ENCODE results near the gene SLC25A39. TPM values are rescaled to one million over a fixed set of nuclear protein-coding genes. Genes with fewer than 3 reads are reported as not detected.

SLC25A39 gene
- total and polyA plus RNA-seq, 2 donors (not counting 1 experiment from before 2014, with no cell fraction given), result 35.3 to 70.2 TPM

GRCh38 chr17:44351961-44352827, 27.6 kb upstream of the SLC25A39 start:
- no peak overlapping the region for H3K9ac ChIP-seq (ENCODE audit: insufficient read depth, low read length)
- peaks cover 18% of the 10 kb centered on the region for H3K36me3 ChIP-seq (ENCODE audit: control insufficient read depth, insufficient read depth, low read length)
- H3K27ac ChIP-seq (ENCODE audit: insufficient read depth, low read length), result no peak overlapping the region
- no peak for DNase-seq (ENCODE audit: low read depth in 2 of 2)
- no peak overlapping the region for H3K4me2 ChIP-seq (ENCODE audit: extremely low read depth, insufficient read depth, low read length)
- H3K4me1 ChIP-seq (ENCODE audit: control insufficient read depth, extremely low read depth, insufficient read depth, low read length), result no peaks in the 10 kb centered on the region
- H3K4me3 ChIP-seq (replicated peaks in 1 of 4; ENCODE audit: control extremely low read depth in 1 of 4, insufficient read depth in 1 of 4, low read depth in 3 of 4, low read length in 4 of 4), result no peak overlapping the region
- H3K79me2 ChIP-seq (ENCODE audit: control insufficient read depth, insufficient read depth, low read length), result no peaks in the 10 kb centered on the region
- no peaks in the 10 kb centered on the region for H4K20me1 ChIP-seq (ENCODE audit: control insufficient read depth, extremely low read depth, insufficient read depth, low read length)
- H3K27me3 ChIP-seq (ENCODE audit: control insufficient read depth, insufficient read depth, low read length), result no peaks in the 10 kb centered on the region
- no peaks in the 10 kb centered on the region for H3K9me3 ChIP-seq (ENCODE audit: control insufficient read depth, insufficient read depth, low read depth, low read length)
- TF ChIP-seq EZH2 (IDR thresholded peaks at IDR 0.05; ENCODE audit: low read length, missing control alignments), result no peak
- TF ChIP-seq, protein P1, sequence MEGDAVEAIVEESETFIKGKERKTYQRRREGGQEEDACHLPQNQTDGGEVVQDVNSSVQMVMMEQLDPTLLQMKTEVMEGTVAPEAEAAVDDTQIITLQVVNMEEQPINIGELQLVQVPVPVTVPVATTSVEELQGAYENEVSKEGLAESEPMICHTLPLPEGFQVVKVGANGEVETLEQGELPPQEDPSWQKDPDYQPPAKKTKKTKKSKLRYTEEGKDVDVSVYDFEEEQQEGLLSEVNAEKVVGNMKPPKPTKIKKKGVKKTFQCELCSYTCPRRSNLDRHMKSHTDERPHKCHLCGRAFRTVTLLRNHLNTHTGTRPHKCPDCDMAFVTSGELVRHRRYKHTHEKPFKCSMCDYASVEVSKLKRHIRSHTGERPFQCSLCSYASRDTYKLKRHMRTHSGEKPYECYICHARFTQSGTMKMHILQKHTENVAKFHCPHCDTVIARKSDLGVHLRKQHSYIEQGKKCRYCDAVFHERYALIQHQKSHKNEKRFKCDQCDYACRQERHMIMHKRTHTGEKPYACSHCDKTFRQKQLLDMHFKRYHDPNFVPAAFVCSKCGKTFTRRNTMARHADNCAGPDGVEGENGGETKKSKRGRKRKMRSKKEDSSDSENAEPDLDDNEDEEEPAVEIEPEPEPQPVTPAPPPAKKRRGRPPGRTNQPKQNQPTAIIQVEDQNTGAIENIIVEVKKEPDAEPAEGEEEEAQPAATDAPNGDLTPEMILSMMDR (conservative IDR thresholded peaks at IDR 0.05 in 1 of 2, IDR thresholded peaks at IDR 0.05 in 1 of 2; ENCODE audit: low read depth in 1 of 2, low read length in 2 of 2), result no peak
- H2AFZ ChIP-seq (ENCODE audit: low read length), result no peak overlapping the region

DNA sequence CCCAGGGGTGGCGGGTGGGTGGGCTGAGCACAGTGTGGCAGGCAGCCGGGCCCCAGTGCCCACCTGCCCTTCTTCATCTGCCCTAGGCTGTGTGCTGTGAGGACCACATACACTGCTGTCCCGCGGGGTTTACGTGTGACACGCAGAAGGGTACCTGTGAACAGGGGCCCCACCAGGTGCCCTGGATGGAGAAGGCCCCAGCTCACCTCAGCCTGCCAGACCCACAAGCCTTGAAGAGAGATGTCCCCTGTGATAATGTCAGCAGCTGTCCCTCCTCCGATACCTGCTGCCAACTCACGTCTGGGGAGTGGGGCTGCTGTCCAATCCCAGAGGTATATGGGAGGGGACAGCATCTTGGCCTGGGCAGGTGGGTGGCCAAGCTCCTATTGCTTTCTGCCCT, 26.8 kb upstream of the SLC25A39 start:
- Histone ChIP-seq H3K9me3 (ENCODE audit: control insufficient read depth, insufficient read depth, low read depth, low read length) (no peaks in the 10 kb centered on the region), H4K20me1 (ENCODE audit: control insufficient read depth, extremely low read depth, insufficient read depth, low read length) (no peaks in the 10 kb centered on the region), H3K36me3 (ENCODE audit: control insufficient read depth, insufficient read depth, low read length) (peaks cover 18% of the 10 kb centered on the region), H2AFZ (ENCODE audit: low read length) (no peak overlapping the region), H3K4me3 (replicated peaks in 1 of 4; ENCODE audit: control extremely low read depth in 1 of 4, insufficient read depth in 1 of 4, low read depth in 3 of 4, low read length in 4 of 4) (no peak overlapping the region), H3K4me2 (ENCODE audit: extremely low read depth, insufficient read depth, low read length) (no peak overlapping the region), H3K27ac (ENCODE audit: insufficient read depth, low read length) (no peak overlapping the region), H3K9ac (ENCODE audit: insufficient read depth, low read length) (no peak overlapping the region), H3K4me1 (ENCODE audit: control insufficient read depth, extremely low read depth, insufficient read depth, low read length) (no peaks in the 10 kb centered on the region), H3K27me3 (ENCODE audit: control insufficient read depth, insufficient read depth, low read length) (no peaks in the 10 kb centered on the region), H3K79me2 (ENCODE audit: control insufficient read depth, insufficient read depth, low read length) (no peaks in the 10 kb centered on the region)
- DNase-seq (ENCODE audit: low read depth in 2 of 2), result no peak
- no peak for TF ChIP-seq EZH2 (IDR thresholded peaks at IDR 0.05; ENCODE audit: low read length, missing control alignments)
- TF ChIP-seq, protein P1 (conservative IDR thresholded peaks at IDR 0.05 in 1 of 2, IDR thresholded peaks at IDR 0.05 in 1 of 2; ENCODE audit: low read depth in 1 of 2, low read length in 2 of 2), result no peak

DNA sequence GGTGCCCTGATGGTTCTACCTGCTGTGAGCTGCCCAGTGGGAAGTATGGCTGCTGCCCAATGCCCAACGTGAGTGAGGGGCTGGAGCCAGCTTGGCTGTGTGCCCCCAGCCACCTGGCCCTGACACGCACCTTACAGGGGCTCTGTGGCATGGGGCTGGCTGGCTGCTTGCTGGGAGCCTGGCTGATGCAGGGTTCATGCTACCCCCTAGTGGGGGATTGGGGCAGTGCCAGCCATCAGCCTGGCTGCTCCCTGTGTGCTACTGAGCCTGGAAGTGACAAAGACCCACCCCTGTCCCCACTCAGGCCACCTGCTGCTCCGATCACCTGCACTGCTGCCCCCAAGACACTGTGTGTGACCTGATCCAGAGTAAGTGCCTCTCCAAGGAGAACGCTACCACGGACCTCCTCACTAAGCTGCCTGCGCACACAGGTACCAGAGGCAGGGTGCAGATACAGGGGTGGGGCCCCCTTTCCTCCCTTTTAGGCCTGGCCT, 26.2 kb upstream of the SLC25A39 start:
- no peaks in the 10 kb centered on the region for H3K9me3 ChIP-seq (ENCODE audit: control insufficient read depth, insufficient read depth, low read depth, low read length)
- H3K4me1 ChIP-seq (ENCODE audit: control insufficient read depth, extremely low read depth, insufficient read depth, low read length), result no peaks in the 10 kb centered on the region
- peak; percentile 25 to 44 for DNase-seq (ENCODE audit: low read depth in 2 of 2)
- peaks cover 18% of the 10 kb centered on the region for H3K36me3 ChIP-seq (ENCODE audit: control insufficient read depth, insufficient read depth, low read length)
- H2AFZ ChIP-seq (ENCODE audit: low read length), result no peak overlapping the region
- no peaks in the 10 kb centered on the region for H4K20me1 ChIP-seq (ENCODE audit: control insufficient read depth, extremely low read depth, insufficient read depth, low read length)
- H3K27me3 ChIP-seq (ENCODE audit: control insufficient read depth, insufficient read depth, low read length), result no peaks in the 10 kb centered on the region
- H3K9ac ChIP-seq (ENCODE audit: insufficient read depth, low read length), result no peak overlapping the region
- TF ChIP-seq EZH2 (IDR thresholded peaks at IDR 0.05; ENCODE audit: low read length, missing control alignments), result no peak
- TF ChIP-seq, protein P1 (conservative IDR thresholded peaks at IDR 0.05 in 1 of 2, IDR thresholded peaks at IDR 0.05 in 1 of 2; ENCODE audit: low read depth in 1 of 2, low read length in 2 of 2), result peak; percentile 50 to 84
- peaks cover 4% of the 10 kb centered on the region for H3K79me2 ChIP-seq (ENCODE audit: control insufficient read depth, insufficient read depth, low read length)
- H3K27ac ChIP-seq (ENCODE audit: insufficient read depth, low read length), result no peak overlapping the region
- H3K4me2 ChIP-seq (ENCODE audit: extremely low read depth, insufficient read depth, low read length), result no peak overlapping the region
- H3K4me3 ChIP-seq (replicated peaks in 1 of 4; ENCODE audit: control extremely low read depth in 1 of 4, insufficient read depth in 1 of 4, low read depth in 3 of 4, low read length in 4 of 4), result no peak overlapping the region
